Stimulated activated CD4-positive, alpha-beta T cell treated with anti-CD3 and anti-CD28 coated beads, Interleukin-12 subunit alpha, Interleukin-12 subunit beta, amount 100 ng/mL, for 48 hours (primary cell): Measurements from ENCODE around the gene MEX3B.
"Not testable (repeated sequence)": the region's sequence is repeated elsewhere in the genome, so short reads cannot be mapped to it uniquely, and the experiment has no call there.

Experiments
- DNase-seq, 3 donors: peaks; one replicate each; pipeline ENCODE4 v3.0.0-alpha.2; 2020; ENCODE audit warnings: low read depth in 2 of 3, low spot score in 1 of 3

MEX3B gene

DNA sequence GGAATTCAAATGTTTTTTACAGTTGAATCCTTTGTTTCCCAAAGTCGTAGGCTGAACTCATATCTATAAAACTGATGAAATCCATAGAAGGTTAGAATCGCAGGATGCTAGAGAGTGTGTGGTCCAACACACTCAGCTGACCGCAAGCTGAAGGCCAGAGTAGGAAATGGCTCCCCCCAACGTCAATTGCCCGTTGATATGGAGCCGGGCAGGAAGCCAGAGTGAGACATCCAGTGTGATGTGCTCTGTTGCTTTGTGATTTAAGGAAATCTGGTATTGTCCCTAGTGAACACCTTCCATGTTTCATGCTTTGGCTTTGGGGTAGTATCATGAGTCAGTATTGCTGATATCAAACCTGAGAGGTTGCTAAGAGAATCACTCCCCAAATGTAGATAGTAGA is 5.8 kb upstream of the MEX3B start:
- DNase-seq: no peak

- DNase-seq: no peak
Measured at GRCh38 chr15:82048811-82049210, 3.0 kb upstream of the MEX3B start.

DNA sequence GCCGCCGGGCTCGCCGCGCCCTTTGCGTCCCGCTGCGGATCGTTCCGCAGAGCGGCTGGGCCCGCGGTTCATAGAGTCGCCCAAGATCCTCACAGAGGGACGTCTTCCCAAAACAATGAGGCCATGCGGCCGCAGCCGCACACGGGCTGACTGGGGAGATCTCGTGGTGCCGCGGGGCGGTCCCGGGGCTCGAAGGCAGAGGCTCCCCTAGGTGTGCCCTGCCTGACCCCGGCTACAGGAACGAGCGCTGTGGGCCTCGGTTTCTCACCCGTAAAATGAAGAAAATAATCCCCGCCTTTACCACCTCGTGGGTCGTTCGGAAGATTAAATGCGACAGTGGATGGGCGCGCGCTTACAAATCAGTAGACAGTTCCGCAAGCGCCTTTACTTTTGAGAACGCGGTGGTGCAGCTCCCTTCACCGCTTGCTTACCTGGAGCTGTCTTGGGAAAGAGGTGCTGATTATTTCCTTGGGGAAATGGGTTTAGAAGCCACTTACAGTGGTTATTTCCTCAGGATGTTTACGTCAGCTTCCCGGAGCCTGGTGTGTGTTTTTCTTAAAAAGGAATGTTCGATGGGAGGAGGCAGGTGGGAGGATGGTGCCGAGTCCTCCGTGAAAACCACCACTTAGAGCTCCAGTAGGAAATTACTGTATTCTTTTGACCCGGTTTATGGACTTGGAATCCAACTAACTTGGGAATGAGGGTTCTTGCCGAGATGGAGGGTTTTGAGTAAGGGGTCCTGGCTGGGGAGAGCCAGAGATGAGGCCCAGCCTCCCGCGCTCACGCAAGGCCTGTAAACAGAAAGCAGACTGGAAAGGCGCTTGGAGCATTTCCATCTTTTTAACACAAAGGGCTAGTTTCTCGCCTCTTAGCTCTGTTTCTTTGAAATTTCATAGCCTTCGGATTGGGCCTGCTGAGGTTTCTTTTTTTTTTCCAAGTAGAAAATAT is 1.9 kb upstream of the MEX3B start:
- DNase-seq: no peak

DNA sequence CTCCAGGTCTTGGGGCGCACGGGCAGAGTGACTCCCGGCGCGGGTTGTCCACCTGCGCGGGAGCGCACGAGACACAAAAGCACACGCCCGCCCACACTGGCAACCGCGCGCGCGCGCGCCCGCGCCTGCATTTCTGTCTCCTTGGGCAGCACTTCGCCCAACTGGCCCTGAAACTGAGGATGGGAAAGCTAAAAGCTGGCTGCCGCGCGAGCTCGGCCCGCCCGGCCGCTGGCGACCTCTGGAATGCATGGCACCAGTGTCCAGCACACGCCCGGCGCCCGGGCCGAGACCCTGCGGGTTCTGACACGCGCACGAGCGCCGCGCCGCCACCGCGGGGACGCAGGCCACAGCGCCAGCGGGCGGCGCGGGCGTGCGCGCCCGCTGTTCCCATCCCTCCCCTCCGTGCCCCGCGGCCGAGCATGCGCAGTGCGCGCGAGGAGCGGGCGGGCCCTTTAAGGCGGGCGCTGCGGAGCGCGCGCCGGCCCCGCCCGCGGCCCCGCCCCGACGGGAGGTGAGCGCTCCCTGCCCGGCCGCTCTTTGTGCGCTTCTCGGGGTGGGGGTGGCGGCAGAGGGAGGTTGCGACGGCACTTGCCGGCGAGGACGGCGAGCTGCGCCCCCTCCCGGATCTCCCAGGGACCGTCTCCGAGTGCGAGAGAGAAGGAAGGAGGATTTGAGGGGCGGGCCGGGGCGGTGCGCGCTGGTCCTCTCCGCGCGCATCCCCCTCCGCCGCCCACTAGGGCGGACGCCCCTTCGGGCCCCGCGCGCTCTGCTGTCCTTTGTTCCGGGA is 1.0 kb upstream of the MEX3B start:
- DNase-seq: peak; percentile 72 to 81 (median 77)

DNA sequence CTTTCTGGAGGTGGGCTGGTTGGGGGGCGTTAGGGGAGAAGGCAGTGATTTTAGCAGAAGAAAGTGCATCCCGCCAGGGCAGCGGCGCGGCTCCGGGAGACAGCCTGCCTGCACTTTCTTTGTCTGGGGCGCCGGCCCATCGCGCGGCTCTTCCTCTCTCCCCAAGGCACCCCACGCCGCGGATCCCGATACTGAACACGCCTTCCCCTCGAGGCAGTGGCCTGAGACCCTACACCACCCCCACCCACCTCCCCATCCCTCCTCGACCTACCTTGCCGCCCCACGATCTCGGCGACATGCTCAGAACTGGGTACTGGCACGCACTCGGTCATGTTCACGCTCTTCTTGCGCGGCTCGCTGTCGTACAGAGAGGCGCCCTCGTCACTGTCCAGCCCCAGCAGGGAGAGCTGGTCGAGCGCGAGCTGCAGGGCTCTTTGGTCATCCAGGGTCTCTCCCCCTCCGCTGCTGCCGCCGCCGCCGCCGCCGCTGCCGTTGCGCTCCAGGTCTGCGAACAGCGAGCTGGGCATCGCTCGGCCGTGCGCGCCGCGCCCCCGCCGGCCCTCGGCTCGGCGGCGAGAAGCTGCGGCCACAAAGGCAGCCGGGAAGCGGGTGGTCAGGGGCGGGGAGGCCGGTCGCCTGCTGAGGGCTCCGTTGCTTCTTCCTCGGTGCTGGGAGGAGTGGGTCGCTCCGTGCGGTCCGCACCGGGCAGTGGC is 483 bp downstream of the MEX3B start:
- peak in 2 of 3 donors; percentile 4 to 12 for DNase-seq

- peak in 2 of 3 donors; percentile 8 for DNase-seq
Measured at GRCh38 chr15:82044373-82045178, 1.2 kb downstream of the MEX3B start.

DNA sequence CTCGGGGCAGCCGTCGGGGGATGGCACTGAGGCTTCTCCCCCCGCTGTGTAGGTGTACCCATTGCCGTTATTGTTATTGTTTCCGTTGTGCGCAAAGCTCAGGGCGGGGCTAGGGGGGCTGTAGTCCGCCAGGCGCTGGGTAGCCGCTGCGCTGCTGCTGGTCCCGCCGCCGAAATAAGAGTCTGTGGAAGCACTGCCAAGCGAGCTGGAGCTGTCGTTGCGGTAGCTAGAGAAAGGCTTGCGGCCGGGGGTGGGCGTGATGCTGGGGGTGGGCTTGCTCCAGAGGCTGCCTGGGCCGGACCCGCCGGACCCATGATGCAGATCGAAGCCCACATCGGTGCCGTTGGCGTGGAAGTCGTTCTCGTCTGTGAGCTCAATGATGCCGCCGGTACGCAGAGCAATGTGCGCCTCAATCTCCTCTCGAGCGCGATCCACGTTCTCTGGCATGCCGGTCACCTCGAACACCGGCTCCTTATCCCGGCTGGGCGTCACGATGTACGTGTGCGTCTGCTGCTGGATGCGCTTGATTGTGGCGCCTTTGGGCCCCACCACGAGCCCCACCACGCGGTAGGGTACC is 1.9 kb downstream of the MEX3B start:
- DNase-seq: no peak

DNA sequence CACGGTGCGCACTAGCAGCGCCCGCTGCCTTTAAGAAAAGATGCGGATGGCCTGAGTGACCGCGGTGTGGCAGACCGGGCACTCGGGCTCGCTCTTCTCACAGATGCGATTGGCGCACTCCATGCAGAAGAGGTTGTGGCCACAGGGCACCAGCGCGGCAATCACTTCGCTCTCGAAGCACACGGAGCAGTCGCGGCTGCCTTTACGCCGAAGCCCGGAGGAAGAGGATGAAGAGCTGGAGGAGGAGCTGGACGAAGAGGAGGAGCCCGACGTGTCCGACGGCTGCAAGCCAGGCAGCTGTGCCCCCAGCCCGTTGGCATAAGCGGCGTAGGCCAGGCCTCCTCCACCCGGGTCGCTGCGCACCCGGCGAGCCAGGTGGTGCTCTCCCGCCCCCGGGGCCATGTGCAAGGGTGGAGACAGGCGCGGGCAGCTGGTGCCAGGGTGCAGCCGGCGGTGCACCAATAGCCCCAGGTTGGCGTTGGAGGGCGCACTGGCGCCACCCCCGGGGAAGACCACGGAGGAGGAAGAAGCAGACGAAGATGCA is 2.6 kb downstream of the MEX3B start:
- DNase-seq: no peak

GRCh38 chr15:82040862-82041261 is 5.0 kb downstream of the MEX3B start:
- DNase-seq: no peak

DNA sequence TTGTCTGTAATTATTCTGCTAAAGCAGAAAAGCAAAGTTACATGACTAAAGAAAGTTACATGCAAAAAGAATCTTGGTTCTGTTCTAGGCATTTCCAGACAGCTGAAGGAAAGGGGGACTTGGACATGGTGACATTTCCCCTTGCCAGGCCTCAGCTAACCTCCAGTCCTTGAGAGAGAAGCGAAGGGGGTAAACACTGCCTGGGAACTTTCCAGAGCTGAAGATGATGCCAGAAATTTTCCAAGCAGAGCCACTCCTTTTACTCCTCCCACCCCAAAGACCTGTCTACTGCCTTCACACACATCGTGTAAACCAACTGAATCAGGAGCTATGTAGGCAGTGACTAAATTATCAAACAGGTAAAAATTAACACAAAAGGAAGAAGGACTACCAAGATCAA is 5.4 kb downstream of the MEX3B start:
- no peak for DNase-seq

GRCh38 chr15:82039871-82040270 is 5.9 kb downstream of the MEX3B start:
- no peak for DNase-seq

GRCh38 chr15:82036461-82036860 is 9.4 kb downstream of the MEX3B start:
- no peak for DNase-seq

DNA sequence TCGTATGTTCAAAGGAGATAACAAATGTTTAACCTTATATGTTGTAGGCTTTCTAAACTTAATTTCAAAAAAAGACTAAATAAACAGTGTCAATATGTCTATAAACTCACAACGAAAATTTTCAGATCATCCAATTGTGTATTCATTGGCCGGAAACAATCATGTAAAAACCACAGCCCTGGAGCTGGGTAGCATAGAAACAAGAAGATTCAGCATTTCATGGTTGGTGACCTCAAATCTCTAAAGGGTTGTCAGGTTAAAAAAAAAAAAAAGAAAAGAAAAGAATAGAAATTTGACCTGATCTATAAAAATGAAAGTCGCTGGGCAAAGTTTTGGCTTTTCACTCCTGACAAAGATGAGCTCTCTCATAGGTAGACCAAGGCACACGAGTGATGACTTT is 13.9 kb downstream of the MEX3B start:
- no peak for DNase-seq

DNA sequence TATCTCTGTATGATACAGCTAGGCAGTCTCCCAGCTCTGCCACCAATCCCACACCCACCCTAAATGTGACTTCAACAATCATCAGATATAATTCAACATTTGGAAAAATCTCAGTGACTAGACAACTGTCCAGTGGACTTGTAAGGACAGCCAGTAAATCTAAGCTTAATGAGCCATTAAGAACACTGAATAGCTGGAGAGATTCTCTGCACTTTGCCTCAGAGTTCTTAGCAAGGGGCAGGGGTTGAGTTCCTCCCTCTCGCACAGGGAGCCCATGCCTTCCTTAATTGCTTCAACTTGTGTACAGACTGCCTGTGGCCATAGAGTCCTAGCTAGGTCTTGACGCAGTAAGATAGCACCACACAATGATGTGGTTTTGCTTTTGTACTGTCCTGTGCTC is 15.6 kb downstream of the MEX3B start:
- no peak for DNase-seq

GRCh38 chr15:82028163-82028562 is 17.7 kb downstream of the MEX3B start:
- not testable (repeated sequence) for DNase-seq

- DNase-seq: no peak
Measured at GRCh38 chr15:82021992-82022391, 23.8 kb downstream of the MEX3B start.

DNA sequence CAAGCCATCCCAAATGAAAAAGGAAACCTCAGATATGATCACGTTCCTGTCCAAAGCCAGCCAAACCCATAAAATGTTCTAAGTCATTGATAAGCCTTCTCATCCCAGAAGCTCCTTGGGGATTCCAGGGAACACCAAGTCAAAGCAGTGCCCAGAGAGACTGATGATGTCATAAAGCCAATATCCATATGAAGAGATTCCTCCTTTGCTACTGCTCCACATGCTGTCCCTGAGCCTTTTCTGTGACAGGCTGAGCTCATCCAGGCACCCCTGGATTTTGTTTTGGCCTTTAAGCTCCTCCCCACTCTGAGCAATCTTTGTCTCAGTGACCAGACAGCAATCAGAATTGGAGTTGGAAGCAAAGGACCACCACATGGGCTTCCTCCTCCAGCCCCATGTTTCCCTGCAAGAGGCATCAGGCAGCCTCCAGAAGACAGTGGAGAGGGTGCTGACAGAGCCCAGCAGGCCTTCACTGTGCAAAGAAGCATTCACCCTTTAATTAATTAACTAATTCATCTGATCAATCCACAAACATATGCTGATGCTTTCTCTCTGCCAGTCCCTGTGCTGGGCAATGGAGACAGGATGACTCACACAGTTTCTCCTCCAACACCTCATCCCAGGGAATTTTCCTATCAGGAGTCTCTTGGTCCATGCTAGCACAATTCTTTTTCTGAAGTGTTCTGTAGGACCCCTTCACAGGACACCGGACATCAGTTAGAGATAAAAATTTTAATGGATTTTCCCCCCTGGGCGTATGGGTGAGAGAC is 25.0 kb downstream of the MEX3B start:
- DNase-seq: no peak

DNA sequence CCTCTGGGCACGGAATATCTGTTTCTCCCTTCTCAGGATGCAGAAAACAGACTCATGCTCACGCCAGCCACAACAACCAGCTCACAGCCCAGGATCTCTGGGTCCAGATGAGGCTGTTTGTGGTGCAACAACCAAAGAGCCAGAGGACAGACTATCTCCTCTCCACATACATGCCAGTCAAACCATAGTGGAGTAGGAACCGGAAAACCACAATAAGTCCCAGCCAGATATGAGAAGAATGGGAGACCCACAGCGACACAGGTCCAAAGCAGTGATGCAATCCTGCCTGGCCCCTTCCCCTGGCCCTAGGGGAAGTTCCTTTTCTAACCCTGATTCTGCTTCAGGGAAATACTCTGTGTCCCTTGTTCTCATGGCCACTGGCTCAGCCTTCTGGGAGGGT is 27.6 kb downstream of the MEX3B start:
- no peak for DNase-seq

DNA sequence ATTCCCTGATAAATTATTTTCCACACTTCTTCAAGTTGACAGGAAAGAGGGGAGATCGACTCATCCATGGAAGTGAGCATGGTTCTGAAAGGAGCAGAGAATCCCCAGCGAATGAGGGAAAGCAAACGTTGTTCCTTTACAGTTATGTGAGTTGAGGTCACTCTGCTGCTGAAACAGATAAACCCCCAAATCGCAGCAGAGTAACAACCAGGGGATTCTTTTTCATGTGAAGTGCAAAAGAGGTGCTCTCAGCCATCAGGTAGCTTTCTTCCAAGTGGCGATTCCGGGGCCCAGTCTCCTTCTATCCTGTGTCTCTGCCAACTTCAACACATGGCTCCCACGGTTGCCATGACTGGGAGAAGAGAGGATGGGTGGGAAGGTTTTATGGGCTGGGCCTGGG is 28.2 kb downstream of the MEX3B start:
- no peak for DNase-seq
